ENCODE results near the gene KIF16B. TPM values are rescaled to one million over a fixed set of nuclear protein-coding genes. Genes with fewer than 3 reads are reported as not detected.

Gene KIF16B
- total RNA-seq, 1 experiment from 2014 or later, result 16.6 TPM

GRCh38 chr20:16236589-16237241 lies 336.5 kb downstream of the KIF16B start:
- H3K4me1 ChIP-seq (ENCODE audit: control insufficient read depth, insufficient read depth, low read length), result no peaks in the 10 kb centered on the region
- ATAC-seq (no peak), DNase-seq (ENCODE audit: low read depth, low spot score) (no peak)
- no peak overlapping the region for H3K4me3 ChIP-seq (ENCODE audit: low read depth in 2 of 2, low read length in 2 of 2)
- BruUV-seq (replicated peaks), result no TSS peak
- POLR2A ChIA-PET, result no interaction called here
- H3K36me3 ChIP-seq (ENCODE audit: control insufficient read depth, insufficient read depth, low read length), result no peaks in the 10 kb centered on the region
- in situ Hi-C loops (cut with HindIII; ENCODE audit: low pct_unique_long_range_greater_than_20kb, low sequenced_read_pairs) (no loop called here), intact Hi-C loops (cut with micrococcal nuclease; ENCODE audit: unreplicated experiment) (no loop called here)
- H3K27ac ChIP-seq (ENCODE audit: low read length), result no peak overlapping the region
- H3K9me3 ChIP-seq (ENCODE audit: control insufficient read depth, insufficient read depth, low read depth, low read length), result no peaks in the 10 kb centered on the region; the same call in 1 of the 2 replicates
- no peaks in the 10 kb centered on the region for H3K27me3 ChIP-seq (ENCODE audit: control insufficient read depth, insufficient read depth, low read length)
- no peak for TF ChIP-seq SIN3A (IDR thresholded peaks at IDR 0.05; ENCODE audit: borderline replicate concordance, insufficient read depth, low read depth, low read length)
- no peak for TF ChIP-seq POLR2AphosphoS5 (IDR thresholded peaks at IDR 0.05; ENCODE audit: low read depth, low read length)
- TF ChIP-seq CTCF (IDR thresholded peaks at IDR 0.05), result no peak
- TF ChIP-seq TCF7L2 (IDR thresholded peaks at IDR 0.05; ENCODE audit: low read depth, low read length), result no peak
- TF ChIP-seq REST (IDR thresholded peaks at IDR 0.05; ENCODE audit: insufficient read depth in 1 of 2, low read depth in 2 of 2, low read length in 1 of 2), result no peak
- CTCF ChIA-PET, result no interaction called here

- no peak for ATAC-seq
- CTCF ChIA-PET, result no interaction called here
These were observed 342.8 kb downstream of the KIF16B start for GRCh38 chr20:16230402-16230801.

More at GRCh38 chr20:16230402-16230801, 342.8 kb downstream of the KIF16B start:
- intact Hi-C loops (cut with micrococcal nuclease; ENCODE audit: unreplicated experiment), result no loop called here
- no peak for DNase-seq (ENCODE audit: low read depth, low spot score)
- in situ Hi-C loops (cut with HindIII; ENCODE audit: low pct_unique_long_range_greater_than_20kb, low sequenced_read_pairs), result no loop called here
- no peaks in the 10 kb centered on the region for H3K27me3 ChIP-seq (ENCODE audit: control insufficient read depth, insufficient read depth, low read length)
- no peaks in the 10 kb centered on the region for H3K36me3 ChIP-seq (ENCODE audit: control insufficient read depth, insufficient read depth, low read length)
- no peaks in the 10 kb centered on the region for H3K4me1 ChIP-seq (ENCODE audit: control insufficient read depth, insufficient read depth, low read length)
- H3K9me3 ChIP-seq (ENCODE audit: control insufficient read depth, insufficient read depth, low read depth, low read length), result no peaks in the 10 kb centered on the region
- TF ChIP-seq TCF7L2 (IDR thresholded peaks at IDR 0.05; ENCODE audit: low read depth, low read length), result no peak
- no peak for TF ChIP-seq SIN3A (IDR thresholded peaks at IDR 0.05; ENCODE audit: borderline replicate concordance, insufficient read depth, low read depth, low read length)
- no peak for TF ChIP-seq POLR2AphosphoS5 (IDR thresholded peaks at IDR 0.05; ENCODE audit: low read depth, low read length)
- TF ChIP-seq REST (IDR thresholded peaks at IDR 0.05; ENCODE audit: insufficient read depth in 1 of 2, low read depth in 2 of 2, low read length in 1 of 2), result no peak
- no peak for TF ChIP-seq CTCF (IDR thresholded peaks at IDR 0.05)
- no TSS peak for BruUV-seq (replicated peaks)
- H3K27ac ChIP-seq (ENCODE audit: low read length), result no peak overlapping the region
- POLR2A ChIA-PET, result no interaction called here
- H3K4me3 ChIP-seq (ENCODE audit: low read depth in 2 of 2, low read length in 2 of 2), result no peak overlapping the region
